Measurements from ENCODE around the gene ISLR. TPM values are rescaled to one million over a fixed set of nuclear protein-coding genes. Genes with fewer than 3 reads are reported as not detected.

Gene ISLR
- polyA plus RNA-seq, 2 of the 4 experiments (the other 2 are of a cell fraction), result 0.10 to 0.43 TPM

DNA sequence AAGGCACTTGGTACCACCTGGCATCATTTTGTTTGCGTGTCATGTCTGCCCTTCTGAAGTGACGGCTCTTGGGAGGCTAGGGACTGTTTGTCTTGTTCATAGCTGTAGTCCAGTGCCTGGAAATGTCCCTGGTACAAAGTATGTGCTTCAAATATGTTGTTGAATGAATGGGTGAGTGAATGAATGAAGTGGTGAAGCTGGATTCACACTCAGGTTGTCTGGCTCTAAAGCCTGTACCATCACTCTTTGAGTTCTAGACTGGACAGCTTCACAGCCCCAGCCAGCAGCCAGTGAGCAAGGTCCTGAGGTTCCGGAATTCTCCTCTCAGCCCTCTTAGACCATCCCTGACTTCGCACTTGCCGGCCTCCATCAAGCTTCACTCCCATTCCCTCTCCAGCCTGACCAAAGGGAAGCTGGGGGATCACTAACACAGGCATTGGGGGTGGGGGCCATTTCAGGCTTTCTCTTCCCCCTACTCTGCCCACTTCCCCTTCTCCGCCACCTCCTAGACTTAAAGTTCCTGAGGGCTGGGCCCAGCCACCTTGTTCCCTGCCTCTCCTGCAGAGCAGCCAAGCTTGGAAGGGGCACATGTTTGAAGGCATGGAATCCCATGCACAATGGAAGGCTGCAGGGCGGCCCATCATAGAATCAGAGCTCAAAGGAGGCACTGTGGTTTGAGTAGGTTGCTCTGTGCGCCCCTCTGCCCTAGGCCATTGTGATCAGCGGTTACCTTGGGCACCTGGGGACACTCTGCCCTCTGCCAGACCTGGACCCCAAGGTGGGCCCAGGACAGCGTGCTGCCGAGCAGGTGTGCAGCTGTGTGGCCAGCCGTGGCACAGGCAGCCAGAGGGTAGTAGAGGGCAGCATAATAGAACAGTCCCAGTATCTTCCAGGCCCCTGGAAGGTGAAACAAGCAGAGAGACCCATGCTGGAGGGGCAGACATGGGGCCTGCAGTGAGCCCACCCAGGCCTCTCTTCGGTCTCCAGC, 21.4 kb downstream of the ISLR start (continued):
- TF ChIP-seq, protein P1, sequence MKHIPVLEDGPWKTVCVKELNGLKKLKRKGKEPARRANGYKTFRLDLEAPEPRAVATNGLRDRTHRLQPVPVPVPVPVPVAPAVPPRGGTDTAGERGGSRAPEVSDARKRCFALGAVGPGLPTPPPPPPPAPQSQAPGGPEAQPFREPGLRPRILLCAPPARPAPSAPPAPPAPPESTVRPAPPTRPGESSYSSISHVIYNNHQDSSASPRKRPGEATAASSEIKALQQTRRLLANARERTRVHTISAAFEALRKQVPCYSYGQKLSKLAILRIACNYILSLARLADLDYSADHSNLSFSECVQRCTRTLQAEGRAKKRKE (CRISPR knock-in tag; IDR thresholded peaks at IDR 0.05; ENCODE audit: low read depth), result no peak
- no peak for TF ChIP-seq NFE2L2 (conservative IDR thresholded peaks at IDR 0.05; ENCODE audit: low read length)

GRCh38 chr15:74196175-74196574, 22.7 kb downstream of the ISLR start:
- DNase-seq (ENCODE audit: low read depth in 1 of 2, low spot score in 1 of 2), result peak; percentile 55 to 94
- TF ChIP-seq, protein P2, sequence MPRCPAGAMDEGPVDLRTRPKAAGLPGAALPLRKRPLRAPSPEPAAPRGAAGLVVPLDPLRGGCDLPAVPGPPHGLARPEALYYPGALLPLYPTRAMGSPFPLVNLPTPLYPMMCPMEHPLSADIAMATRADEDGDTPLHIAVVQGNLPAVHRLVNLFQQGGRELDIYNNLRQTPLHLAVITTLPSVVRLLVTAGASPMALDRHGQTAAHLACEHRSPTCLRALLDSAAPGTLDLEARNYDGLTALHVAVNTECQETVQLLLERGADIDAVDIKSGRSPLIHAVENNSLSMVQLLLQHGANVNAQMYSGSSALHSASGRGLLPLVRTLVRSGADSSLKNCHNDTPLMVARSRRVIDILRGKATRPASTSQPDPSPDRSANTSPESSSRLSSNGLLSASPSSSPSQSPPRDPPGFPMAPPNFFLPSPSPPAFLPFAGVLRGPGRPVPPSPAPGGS (IDR thresholded peaks at IDR 0.05), result peak; percentile 47; the same call in 1 of the 3 replicates
- TF ChIP-seq RAD21 (conservative IDR thresholded peaks at IDR 0.05 in 1 of 2, IDR thresholded peaks at IDR 0.05 in 1 of 2) (peak in 1 of 2 experiments; percentile 22; a peak in 3 of 5 replicates), JUNB (IDR thresholded peaks at IDR 0.05) (peak; percentile 42; the same call in 1 of the 2 replicates), HOXB13 (CRISPR knock-in tag; IDR thresholded peaks at IDR 0.05; ENCODE audit: low read depth) (no peak), FOSL2 (IDR thresholded peaks at IDR 0.05) (no peak), FOSL2 (CRISPR knock-in tag; IDR thresholded peaks at IDR 0.05) (0 out of 2 replicates have a peak, but pooled peaks have one; percentile 2), HMGXB4 (CRISPR knock-in tag; IDR thresholded peaks at IDR 0.05; ENCODE audit: borderline replicate concordance) (no peak), ELK1 (IDR thresholded peaks at IDR 0.05; ENCODE audit: low read depth, low read length) (no peak), RNF2 (IDR thresholded peaks at IDR 0.05; ENCODE audit: borderline replicate concordance, low read depth) (no peak), NFE2L2 (conservative IDR thresholded peaks at IDR 0.05; ENCODE audit: low read length) (no peak), KDM1A (IDR thresholded peaks at IDR 0.05; ENCODE audit: low read depth) (no peak), BHLHE40 (IDR thresholded peaks at IDR 0.05; ENCODE audit: low read depth, low read length) (no peak), HEYL (CRISPR knock-in tag; IDR thresholded peaks at IDR 0.05) (no peak), HOXB5 (CRISPR knock-in tag; IDR thresholded peaks at IDR 0.05) (no peak), POLR2AphosphoS2 (conservative IDR thresholded peaks at IDR 0.05; ENCODE audit: low read length) (no peak), SMC3 (IDR thresholded peaks at IDR 0.05) (no peak), EHMT2 (IDR thresholded peaks at IDR 0.05; ENCODE audit: low read depth) (no peak), FOXS1 (CRISPR knock-in tag; IDR thresholded peaks at IDR 0.05) (no peak), JUN (IDR thresholded peaks at IDR 0.05) (peak; percentile 47 to 74; a peak in 3 of 5 replicates), ZNF302 (CRISPR knock-in tag; IDR thresholded peaks at IDR 0.05) (no peak), CBX2 (IDR thresholded peaks at IDR 0.05; ENCODE audit: borderline replicate concordance, low read depth) (no peak), POLR2A (IDR thresholded peaks at IDR 0.05; ENCODE audit: low read length) (no peak), USF2 (IDR thresholded peaks at IDR 0.05) (no peak), RFX5 (IDR thresholded peaks at IDR 0.05) (no peak)
- TF ChIP-seq, protein P3, sequence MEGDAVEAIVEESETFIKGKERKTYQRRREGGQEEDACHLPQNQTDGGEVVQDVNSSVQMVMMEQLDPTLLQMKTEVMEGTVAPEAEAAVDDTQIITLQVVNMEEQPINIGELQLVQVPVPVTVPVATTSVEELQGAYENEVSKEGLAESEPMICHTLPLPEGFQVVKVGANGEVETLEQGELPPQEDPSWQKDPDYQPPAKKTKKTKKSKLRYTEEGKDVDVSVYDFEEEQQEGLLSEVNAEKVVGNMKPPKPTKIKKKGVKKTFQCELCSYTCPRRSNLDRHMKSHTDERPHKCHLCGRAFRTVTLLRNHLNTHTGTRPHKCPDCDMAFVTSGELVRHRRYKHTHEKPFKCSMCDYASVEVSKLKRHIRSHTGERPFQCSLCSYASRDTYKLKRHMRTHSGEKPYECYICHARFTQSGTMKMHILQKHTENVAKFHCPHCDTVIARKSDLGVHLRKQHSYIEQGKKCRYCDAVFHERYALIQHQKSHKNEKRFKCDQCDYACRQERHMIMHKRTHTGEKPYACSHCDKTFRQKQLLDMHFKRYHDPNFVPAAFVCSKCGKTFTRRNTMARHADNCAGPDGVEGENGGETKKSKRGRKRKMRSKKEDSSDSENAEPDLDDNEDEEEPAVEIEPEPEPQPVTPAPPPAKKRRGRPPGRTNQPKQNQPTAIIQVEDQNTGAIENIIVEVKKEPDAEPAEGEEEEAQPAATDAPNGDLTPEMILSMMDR (IDR thresholded peaks at IDR 0.05), result no peak
- TF ChIP-seq, protein P4, sequence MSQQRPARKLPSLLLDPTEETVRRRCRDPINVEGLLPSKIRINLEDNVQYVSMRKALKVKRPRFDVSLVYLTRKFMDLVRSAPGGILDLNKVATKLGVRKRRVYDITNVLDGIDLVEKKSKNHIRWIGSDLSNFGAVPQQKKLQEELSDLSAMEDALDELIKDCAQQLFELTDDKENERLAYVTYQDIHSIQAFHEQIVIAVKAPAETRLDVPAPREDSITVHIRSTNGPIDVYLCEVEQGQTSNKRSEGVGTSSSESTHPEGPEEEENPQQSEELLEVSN (IDR thresholded peaks at IDR 0.05; ENCODE audit: borderline replicate concordance, low read depth), result no peak
- TF ChIP-seq, protein P1 (CRISPR knock-in tag; IDR thresholded peaks at IDR 0.05; ENCODE audit: low read depth), result no peak

More at GRCh38 chr15:74196175-74196574, 22.7 kb downstream of the ISLR start:
- no peak for FAIRE-seq
- Histone ChIP-seq H3K4me3 (no peak overlapping the region), H3K4me1 (peaks cover 95% of the 10 kb centered on the region), H3K9me3 (no peaks in the 10 kb centered on the region), H3K4me2 (peak overlapping the region; percentile 76), H3K27ac (peak overlapping the region; percentile 90 to 97)
- 0% methylated on average over 3 of the region's 7 CpGs for WGBS (ENCODE audit: missing lambda C conversion rate)
- ChIA-PET CTCF (interaction anchor here (0.9 to 2.0 kb wide), 10 partner anchors 9 to 142 kb away, joined by 3 to 7 read pairs (median 3); no protein-coding TSS in a partner anchor), POLR2A (interaction anchor here (0.8 to 3.0 kb wide), 4 partner anchors 11 to 112 kb away, joined by 3 to 19 read pairs (median 7); no protein-coding TSS in a partner anchor)
- peak; percentile 73 to 82 for ATAC-seq

All from A549 (cell line).